ENCODE data around the gene TXNRD3.

GRCh38 chr3:126569390-126569975 is 85.4 kb downstream of the TXNRD3 start:
- TF ChIP-seq, protein P1, sequence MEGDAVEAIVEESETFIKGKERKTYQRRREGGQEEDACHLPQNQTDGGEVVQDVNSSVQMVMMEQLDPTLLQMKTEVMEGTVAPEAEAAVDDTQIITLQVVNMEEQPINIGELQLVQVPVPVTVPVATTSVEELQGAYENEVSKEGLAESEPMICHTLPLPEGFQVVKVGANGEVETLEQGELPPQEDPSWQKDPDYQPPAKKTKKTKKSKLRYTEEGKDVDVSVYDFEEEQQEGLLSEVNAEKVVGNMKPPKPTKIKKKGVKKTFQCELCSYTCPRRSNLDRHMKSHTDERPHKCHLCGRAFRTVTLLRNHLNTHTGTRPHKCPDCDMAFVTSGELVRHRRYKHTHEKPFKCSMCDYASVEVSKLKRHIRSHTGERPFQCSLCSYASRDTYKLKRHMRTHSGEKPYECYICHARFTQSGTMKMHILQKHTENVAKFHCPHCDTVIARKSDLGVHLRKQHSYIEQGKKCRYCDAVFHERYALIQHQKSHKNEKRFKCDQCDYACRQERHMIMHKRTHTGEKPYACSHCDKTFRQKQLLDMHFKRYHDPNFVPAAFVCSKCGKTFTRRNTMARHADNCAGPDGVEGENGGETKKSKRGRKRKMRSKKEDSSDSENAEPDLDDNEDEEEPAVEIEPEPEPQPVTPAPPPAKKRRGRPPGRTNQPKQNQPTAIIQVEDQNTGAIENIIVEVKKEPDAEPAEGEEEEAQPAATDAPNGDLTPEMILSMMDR (IDR thresholded peaks at IDR 0.05), result no peak
- no peak for TF ChIP-seq POLR2A (IDR thresholded peaks at IDR 0.05)

Measured in adrenal gland (tissue), 5 donors.